Measurements from ENCODE around the gene FGFR3.

FGFR3 gene

DNA sequence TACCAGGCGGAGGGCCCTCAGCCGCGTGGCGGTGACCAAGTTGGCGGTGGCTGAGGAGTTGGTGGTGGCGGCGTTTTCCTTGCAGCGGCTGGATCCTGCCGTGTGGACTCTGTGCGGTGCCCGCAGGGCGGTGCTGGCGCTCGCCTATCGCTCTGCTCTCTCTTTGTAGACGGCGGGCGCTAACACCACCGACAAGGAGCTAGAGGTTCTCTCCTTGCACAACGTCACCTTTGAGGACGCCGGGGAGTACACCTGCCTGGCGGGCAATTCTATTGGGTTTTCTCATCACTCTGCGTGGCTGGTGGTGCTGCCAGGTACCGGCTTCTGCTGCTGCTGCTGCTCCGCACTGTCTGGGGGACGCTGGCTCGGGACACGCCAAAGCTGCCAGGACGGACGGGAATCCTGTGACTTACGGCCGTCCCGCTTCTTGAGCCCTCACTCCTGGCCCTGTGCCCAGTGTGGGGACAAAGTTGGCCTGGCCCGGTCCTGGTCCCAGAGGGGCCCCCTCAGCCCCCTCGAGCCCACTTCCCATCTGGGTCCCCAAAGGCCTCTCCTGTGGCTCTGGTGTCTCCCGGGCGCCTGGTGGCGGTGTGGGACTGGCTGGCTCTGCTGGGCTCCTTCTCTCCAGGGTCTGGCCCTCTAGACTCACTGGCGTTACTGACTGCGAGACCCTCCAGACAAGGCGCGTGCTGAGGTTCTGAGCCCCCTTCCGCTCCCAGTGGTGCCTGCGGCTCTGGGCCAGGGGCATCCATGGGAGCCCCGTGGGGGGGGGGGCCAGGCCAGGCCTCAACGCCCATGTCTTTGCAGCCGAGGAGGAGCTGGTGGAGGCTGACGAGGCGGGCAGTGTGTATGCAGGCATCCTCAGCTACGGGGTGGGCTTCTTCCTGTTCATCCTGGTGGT is 10.7 kb downstream of the FGFR3 start:
- TF ChIP-seq, protein P1, sequence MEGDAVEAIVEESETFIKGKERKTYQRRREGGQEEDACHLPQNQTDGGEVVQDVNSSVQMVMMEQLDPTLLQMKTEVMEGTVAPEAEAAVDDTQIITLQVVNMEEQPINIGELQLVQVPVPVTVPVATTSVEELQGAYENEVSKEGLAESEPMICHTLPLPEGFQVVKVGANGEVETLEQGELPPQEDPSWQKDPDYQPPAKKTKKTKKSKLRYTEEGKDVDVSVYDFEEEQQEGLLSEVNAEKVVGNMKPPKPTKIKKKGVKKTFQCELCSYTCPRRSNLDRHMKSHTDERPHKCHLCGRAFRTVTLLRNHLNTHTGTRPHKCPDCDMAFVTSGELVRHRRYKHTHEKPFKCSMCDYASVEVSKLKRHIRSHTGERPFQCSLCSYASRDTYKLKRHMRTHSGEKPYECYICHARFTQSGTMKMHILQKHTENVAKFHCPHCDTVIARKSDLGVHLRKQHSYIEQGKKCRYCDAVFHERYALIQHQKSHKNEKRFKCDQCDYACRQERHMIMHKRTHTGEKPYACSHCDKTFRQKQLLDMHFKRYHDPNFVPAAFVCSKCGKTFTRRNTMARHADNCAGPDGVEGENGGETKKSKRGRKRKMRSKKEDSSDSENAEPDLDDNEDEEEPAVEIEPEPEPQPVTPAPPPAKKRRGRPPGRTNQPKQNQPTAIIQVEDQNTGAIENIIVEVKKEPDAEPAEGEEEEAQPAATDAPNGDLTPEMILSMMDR (IDR thresholded peaks at IDR 0.05) = no peak
- no peak overlapping the region for H2AFZ ChIP-seq
- H3K27me3 ChIP-seq (ENCODE audit: control insufficient read depth, insufficient read depth, low read length) = no peaks in the 10 kb centered on the region
- H3K36me3 ChIP-seq (ENCODE audit: control insufficient read depth, insufficient read depth, low read length) = no peaks in the 10 kb centered on the region
- no peak overlapping the region for H3K4me3 ChIP-seq (ENCODE audit: low read depth, low read length)
- no peaks in the 10 kb centered on the region for H3K79me2 ChIP-seq
- H3K9me3 ChIP-seq (ENCODE audit: control insufficient read depth, low read length) = no peaks in the 10 kb centered on the region
- H3K4me1 ChIP-seq = no peaks in the 10 kb centered on the region
- H3K9ac ChIP-seq = no peak overlapping the region
- H3K27ac ChIP-seq = no peak overlapping the region
- no peak overlapping the region for H3K4me2 ChIP-seq (ENCODE audit: low read length)

DNA sequence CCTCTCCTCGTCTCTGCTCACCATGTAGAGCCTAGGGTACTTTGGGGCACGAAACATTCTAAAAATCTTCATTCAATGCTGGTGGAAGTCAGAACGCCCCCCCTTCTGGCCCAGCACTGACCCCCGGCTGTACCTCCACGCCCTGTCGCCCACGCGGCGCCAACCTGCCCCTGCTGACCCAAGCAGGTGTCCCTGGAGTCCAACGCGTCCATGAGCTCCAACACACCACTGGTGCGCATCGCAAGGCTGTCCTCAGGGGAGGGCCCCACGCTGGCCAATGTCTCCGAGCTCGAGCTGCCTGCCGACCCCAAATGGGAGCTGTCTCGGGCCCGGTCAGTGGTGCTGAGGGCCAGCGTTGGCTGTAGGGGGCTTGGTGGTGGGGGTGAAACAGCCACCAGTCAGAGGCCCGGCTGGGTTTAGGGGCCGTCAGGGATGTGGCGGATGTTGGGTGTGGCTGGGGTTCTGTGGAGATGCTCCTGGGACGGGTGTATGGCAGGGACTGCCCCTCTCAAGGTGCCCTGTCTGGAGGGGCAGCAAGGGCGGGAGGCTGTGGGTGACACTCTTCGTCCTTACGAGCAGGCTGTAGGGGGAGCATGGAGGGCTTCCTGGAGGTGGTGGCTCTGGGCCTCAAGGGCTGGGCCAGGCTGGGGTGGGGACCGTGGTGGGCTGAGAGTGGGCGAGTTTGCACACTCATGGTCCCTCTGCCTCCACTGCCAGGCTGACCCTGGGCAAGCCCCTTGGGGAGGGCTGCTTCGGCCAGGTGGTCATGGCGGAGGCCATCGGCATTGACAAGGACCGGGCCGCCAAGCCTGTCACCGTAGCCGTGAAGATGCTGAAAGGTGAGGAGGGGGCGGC is 11.8 kb downstream of the FGFR3 start:
- Histone ChIP-seq H3K27ac (no peak overlapping the region), H3K9me3 (ENCODE audit: control insufficient read depth, low read length) (no peaks in the 10 kb centered on the region), H3K27me3 (ENCODE audit: control insufficient read depth, insufficient read depth, low read length) (no peaks in the 10 kb centered on the region), H3K4me3 (ENCODE audit: low read depth, low read length) (no peak overlapping the region), H3K9ac (no peak overlapping the region), H3K4me1 (no peaks in the 10 kb centered on the region), H3K4me2 (ENCODE audit: low read length) (no peak overlapping the region), H3K36me3 (ENCODE audit: control insufficient read depth, insufficient read depth, low read length) (no peaks in the 10 kb centered on the region), H2AFZ (no peak overlapping the region), H3K79me2 (no peaks in the 10 kb centered on the region)
- TF ChIP-seq, protein P1 (IDR thresholded peaks at IDR 0.05) = no peak

DNA sequence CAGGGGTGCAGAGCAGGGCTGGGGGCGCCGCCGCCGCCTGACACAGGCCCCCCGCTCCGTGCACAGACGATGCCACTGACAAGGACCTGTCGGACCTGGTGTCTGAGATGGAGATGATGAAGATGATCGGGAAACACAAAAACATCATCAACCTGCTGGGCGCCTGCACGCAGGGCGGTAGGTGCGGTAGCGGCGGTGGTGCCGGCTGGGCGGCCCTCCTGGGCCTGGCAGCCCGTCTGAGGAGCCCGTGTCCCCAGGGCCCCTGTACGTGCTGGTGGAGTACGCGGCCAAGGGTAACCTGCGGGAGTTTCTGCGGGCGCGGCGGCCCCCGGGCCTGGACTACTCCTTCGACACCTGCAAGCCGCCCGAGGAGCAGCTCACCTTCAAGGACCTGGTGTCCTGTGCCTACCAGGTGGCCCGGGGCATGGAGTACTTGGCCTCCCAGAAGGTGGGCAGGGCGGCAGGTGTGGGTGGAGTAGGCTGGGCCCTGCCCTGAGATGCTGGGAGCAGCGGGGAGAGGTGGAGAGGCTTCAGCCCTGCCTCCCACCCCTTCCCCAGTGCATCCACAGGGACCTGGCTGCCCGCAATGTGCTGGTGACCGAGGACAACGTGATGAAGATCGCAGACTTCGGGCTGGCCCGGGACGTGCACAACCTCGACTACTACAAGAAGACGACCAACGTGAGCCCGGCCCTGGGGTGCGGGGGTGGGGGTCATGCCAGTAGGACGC is 12.6 kb downstream of the FGFR3 start:
- no peak overlapping the region for H3K9ac ChIP-seq
- no peaks in the 10 kb centered on the region for H3K9me3 ChIP-seq (ENCODE audit: control insufficient read depth, low read length)
- H3K27me3 ChIP-seq (ENCODE audit: control insufficient read depth, insufficient read depth, low read length) = no peaks in the 10 kb centered on the region
- no peaks in the 10 kb centered on the region for H3K4me1 ChIP-seq
- no peak overlapping the region for H3K4me3 ChIP-seq (ENCODE audit: low read depth, low read length)
- H3K4me2 ChIP-seq (ENCODE audit: low read length) = no peak overlapping the region
- no peak overlapping the region for H2AFZ ChIP-seq
- no peak overlapping the region for H3K27ac ChIP-seq
- TF ChIP-seq, protein P1 (IDR thresholded peaks at IDR 0.05) = no peak
- H3K79me2 ChIP-seq = no peaks in the 10 kb centered on the region
- no peaks in the 10 kb centered on the region for H3K36me3 ChIP-seq (ENCODE audit: control insufficient read depth, insufficient read depth, low read length)

DNA sequence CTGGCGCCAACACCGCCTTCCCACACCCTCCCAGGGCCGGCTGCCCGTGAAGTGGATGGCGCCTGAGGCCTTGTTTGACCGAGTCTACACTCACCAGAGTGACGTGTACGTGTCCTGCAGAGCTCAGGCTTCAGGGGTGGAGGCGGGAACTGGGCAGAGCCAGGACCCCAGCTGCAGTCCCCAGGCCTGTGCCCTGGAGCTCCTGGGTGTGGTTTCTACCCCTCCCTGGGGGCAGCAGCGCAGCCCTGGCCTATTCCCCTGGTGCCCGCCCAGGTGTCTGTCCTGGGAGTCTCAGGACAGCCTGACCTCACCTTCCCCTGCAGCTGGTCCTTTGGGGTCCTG is 13.1 kb downstream of the FGFR3 start:
- TF ChIP-seq, protein P1 (IDR thresholded peaks at IDR 0.05) = no peak
- no peak overlapping the region for H3K4me3 ChIP-seq (ENCODE audit: low read depth, low read length)

More for the DNA sequence above, 13.1 kb downstream of the FGFR3 start:
- H3K79me2 ChIP-seq = no peaks in the 10 kb centered on the region
- H3K4me1 ChIP-seq = no peaks in the 10 kb centered on the region
- no peak overlapping the region for H3K4me2 ChIP-seq (ENCODE audit: low read length)
- no peak overlapping the region for H3K27ac ChIP-seq
- no peaks in the 10 kb centered on the region for H3K9me3 ChIP-seq (ENCODE audit: control insufficient read depth, low read length)
- H2AFZ ChIP-seq = no peak overlapping the region
- H3K9ac ChIP-seq = no peak overlapping the region
- H3K27me3 ChIP-seq (ENCODE audit: control insufficient read depth, insufficient read depth, low read length) = no peaks in the 10 kb centered on the region
- H3K36me3 ChIP-seq (ENCODE audit: control insufficient read depth, insufficient read depth, low read length) = no peaks in the 10 kb centered on the region
